H1 (cell line): Measurements from ENCODE around the gene MINAR1. TPM values are rescaled to one million over a fixed set of nuclear protein-coding genes. Genes with fewer than 3 reads are reported as not detected.

Source experiments
- CTCF ChIA-PET: fragments of 300-600 bp; sonication (Branson Sonifier 250); formaldehyde crosslinking; loops from one replicate; lab custom pipeline; 2021; ENCODE audit not compliant: partially characterized antibody; lab: Charles Lee
- POLR2A ChIA-PET: fragments of 300-600 bp; sonication (Branson Sonifier 250); formaldehyde crosslinking; loops from one replicate; lab custom pipeline; 2021; ENCODE audit warnings: inconsistent platforms; ENCODE audit not compliant: partially characterized antibody; lab: Charles Lee
- DNase-seq, 2 experiments: peaks; one replicate each; pipeline versions ENCODE4 v3.0.0 to v3.0.0-alpha.2; 2010 to 2022; ENCODE audit warnings: low spot score in 2 of 2, low read depth in 1 of 2, mixed read lengths in 1 of 2
- FAIRE-seq: peaks from 2 replicates; lab custom pipeline; 2011; peaks lifted over from hg19 to GRCh38; lab: Jason Lieb, UNC
- H2AFZ ChIP-seq: 2 replicates; pipeline ENCODE4 v1.8.1; 2012; ENCODE audit warnings: low read length, inconsistent platforms
- H2AK5ac ChIP-seq: 2 replicates; pipeline ENCODE4 v1.6.1; 2013; ENCODE audit warnings: low read depth, low read length
- H2BK120ac ChIP-seq: replicated peaks from 2 replicates; pipeline ENCODE3; 2013; ENCODE audit warnings: low read depth, low read length, inconsistent platforms
- H2BK12ac ChIP-seq: 2 replicates; pipeline ENCODE4 v1.6.1; 2013; ENCODE audit warnings: low read depth, low read length
- H2BK15ac ChIP-seq: 2 replicates; pipeline ENCODE4 v1.6.1; 2013; ENCODE audit warnings: low read length
- H2BK20ac ChIP-seq: 2 replicates; pipeline ENCODE4 v1.6.1; 2013; ENCODE audit warnings: low read length
- H2BK5ac ChIP-seq: 2 replicates; pipeline ENCODE4 v1.6.1; 2013; ENCODE audit warnings: low read depth, low read length
- H3K14ac ChIP-seq: 2 replicates; pipeline ENCODE4 v1.6.1; 2013; ENCODE audit warnings: inconsistent platforms; ENCODE audit not compliant: insufficient read length
- H3K18ac ChIP-seq: 2 replicates; pipeline ENCODE4 v1.6.1; 2013; ENCODE audit warnings: low read length; ENCODE audit errors: extremely low read depth
- H3K23ac ChIP-seq: 2 replicates; pipeline ENCODE4 v1.6.1; 2013; ENCODE audit warnings: inconsistent platforms; ENCODE audit not compliant: insufficient read length
- H3K23me2 ChIP-seq: 2 replicates; pipeline ENCODE4 v1.6.1; 2013; ENCODE audit warnings: low read depth, low read length
- H3K27ac ChIP-seq: 2 replicates; pipeline ENCODE4 v1.6.1; 2011; ENCODE audit warnings: low read depth, low read length, inconsistent platforms
- H3K27me3 ChIP-seq, 4 experiments: replicated peaks in 1 of 4; 1 replicate in 1 of 4; 2 replicates in 3 of 4; pipeline versions ENCODE4 v1.6.1 to v1.8.1; 2011 to 2013; ENCODE audit warnings: low read length in 3 of 4, mild to moderate bottlenecking in 3 of 4, inconsistent platforms in 2 of 4, mixed read lengths in 2 of 4, moderate library complexity in 1 of 4; ENCODE audit not compliant: control insufficient read depth in 3 of 4, insufficient read depth in 3 of 4; ENCODE audit errors: extremely low read depth in 1 of 4
- H3K36me3 ChIP-seq, 4 experiments: 2 replicates each; pipeline versions ENCODE4 v1.6.1 to v1.8.1; 2011 to 2013; ENCODE audit warnings: mild to moderate bottlenecking in 4 of 4, low read length in 3 of 4, moderate library complexity in 2 of 4, control low read depth in 1 of 4, inconsistent platforms in 1 of 4; ENCODE audit not compliant: insufficient read depth in 4 of 4, control insufficient read depth in 2 of 4
- H3K4ac ChIP-seq: replicated peaks from 2 replicates; pipeline ENCODE3; 2013; ENCODE audit warnings: low read length, low read depth, mixed read lengths, inconsistent platforms; ENCODE audit not compliant: insufficient read length
- H3K4me1 ChIP-seq, 4 experiments: replicated peaks in 1 of 4; 1 replicate in 1 of 4; 2 replicates in 3 of 4; pipeline versions ENCODE4 v1.6.1 to v1.8.1; 2011 to 2013; ENCODE audit warnings: low read length in 3 of 4, inconsistent platforms in 2 of 4, mixed read lengths in 1 of 4; ENCODE audit not compliant: insufficient read depth in 4 of 4, control insufficient read depth in 3 of 4
- H3K4me2 ChIP-seq, 2 experiments: 2 replicates each; pipeline versions ENCODE4 v1.6.1 to v1.8.1; 2011 to 2013; ENCODE audit warnings: low read depth in 2 of 2, low read length in 2 of 2, control low read depth in 1 of 2, inconsistent platforms in 1 of 2, mild to moderate bottlenecking in 1 of 2; ENCODE audit not compliant: insufficient read depth in 1 of 2
- H3K4me3 ChIP-seq, 4 experiments: fragments of 200-600, 300-600 bp in 1 of 4; sonication (generic), shearing (Covaris generic), sonication (Bioruptor Twin) in 1 of 4; 2 replicates each; pipeline versions ENCODE4 v1.5.1 to v1.8.1; 2011 to 2016; ENCODE audit warnings: low read length in 4 of 4, low read depth in 3 of 4, control low read depth in 2 of 4, inconsistent platforms in 2 of 4, mild to moderate bottlenecking in 2 of 4, mixed read lengths in 1 of 4, moderate library complexity in 1 of 4; ENCODE audit not compliant: insufficient read depth in 2 of 4; ENCODE audit errors: extremely low read depth in 1 of 4
- H3K56ac ChIP-seq: replicated peaks from 2 replicates; pipeline ENCODE3; 2013; ENCODE audit warnings: low read depth, mild to moderate bottlenecking, mixed read lengths, low read length, inconsistent platforms; ENCODE audit not compliant: insufficient read length
- H3K79me1 ChIP-seq: 2 replicates; pipeline ENCODE4 v1.6.1; 2013; ENCODE audit warnings: low read depth, low read length, control low read depth
- H3K79me2 ChIP-seq, 2 experiments: 2 replicates each; pipeline versions ENCODE4 v1.6.1 to v1.8.1; 2012 to 2013; ENCODE audit warnings: low read length in 2 of 2, mild to moderate bottlenecking in 2 of 2, inconsistent platforms in 1 of 2; ENCODE audit not compliant: insufficient read depth in 2 of 2, control insufficient read depth in 1 of 2
- H3K9ac ChIP-seq, 4 experiments: replicated peaks in 1 of 4; 1 replicate in 1 of 4; 2 replicates in 3 of 4; pipeline versions ENCODE4 v1.6.1 to v1.8.1; 2011 to 2013; ENCODE audit warnings: low read depth in 3 of 4, low read length in 3 of 4, control low read depth in 2 of 4, mild to moderate bottlenecking in 2 of 4, moderate library complexity in 2 of 4, inconsistent platforms in 1 of 4; ENCODE audit errors: extremely low read depth in 1 of 4
- H3K9me3 ChIP-seq, 2 experiments: 2 replicates each; pipeline versions ENCODE4 v1.6.1 to v1.8.1; 2012 to 2013; ENCODE audit warnings: mild to moderate bottlenecking in 2 of 2, moderate library complexity in 2 of 2, control low read depth in 1 of 2, inconsistent platforms in 1 of 2, low read depth in 1 of 2, low read length in 1 of 2, mixed read lengths in 1 of 2; ENCODE audit not compliant: insufficient read depth in 2 of 2
- H4K20me1 ChIP-seq, 2 experiments: replicated peaks in 1 of 2; 2 replicates each; pipeline versions ENCODE3 to v1.8.1; 2011 to 2013; ENCODE audit warnings: inconsistent platforms in 2 of 2, low read length in 2 of 2, mild to moderate bottlenecking in 1 of 2; ENCODE audit not compliant: insufficient read depth in 2 of 2, control insufficient read depth in 1 of 2
- H4K5ac ChIP-seq: 2 replicates; pipeline ENCODE4 v1.6.1; 2013; ENCODE audit warnings: low read length, low read depth, mixed read lengths, inconsistent platforms; ENCODE audit not compliant: insufficient read length
- H4K8ac ChIP-seq: 2 replicates; pipeline ENCODE4 v1.8.0; 2013; ENCODE audit warnings: mild to moderate bottlenecking, moderate library complexity, low read length, inconsistent platforms; ENCODE audit not compliant: insufficient read depth; ENCODE audit errors: extremely low read depth
- H4K91ac ChIP-seq: replicated peaks from 2 replicates; pipeline ENCODE3; 2013; ENCODE audit warnings: low read length, mixed read lengths, inconsistent platforms; ENCODE audit not compliant: insufficient read length
- CBX5 ChIP-seq: fragments of 300-800, 300-1000 bp; sonication (generic); IDR thresholded peaks from 2 replicates; pipeline ENCODE4 v1.7.1; 2016; ENCODE audit warnings: antibody characterized with exemption, low read length, low read depth
- CEBPB ChIP-seq: IDR thresholded peaks from 2 replicates; pipeline ENCODE4 v1.6.1; 2012; ENCODE audit warnings: low read depth, low read length
- CHD1 ChIP-seq: IDR thresholded peaks from 2 replicates; pipeline ENCODE4 v1.6.1; 2012; ENCODE audit warnings: low read depth, low read length, improper control_type of control experiment
- E2F6 ChIP-seq: IDR thresholded peaks from 2 replicates; pipeline ENCODE4 v1.6.1; 2012; ENCODE audit warnings: inconsistent platforms
- FOSL1 ChIP-seq: IDR thresholded peaks from 2 replicates; pipeline ENCODE4 v1.6.1; 2011; ENCODE audit warnings: mild to moderate bottlenecking, low read depth, low read length, moderate library complexity; ENCODE audit not compliant: insufficient read depth
- RAD21 ChIP-seq, 2 experiments: IDR thresholded peaks in 1 of 2; conservative IDR thresholded peaks in 1 of 2; 2 replicates each; pipeline ENCODE4 v1.6.1; 2011; ENCODE audit warnings: low read depth in 2 of 2, low read length in 2 of 2, improper control_type of control experiment in 1 of 2, inconsistent platforms in 1 of 2, mild to moderate bottlenecking in 1 of 2, moderate library complexity in 1 of 2
- RXRA ChIP-seq: IDR thresholded peaks from 2 replicates; pipeline ENCODE4 v1.6.1; 2011; ENCODE audit warnings: low read depth, mild to moderate bottlenecking, low read length, moderate library complexity; ENCODE audit not compliant: insufficient read depth
- TBP ChIP-seq: IDR thresholded peaks from 2 replicates; pipeline ENCODE4 v1.6.1; 2011; ENCODE audit warnings: low read depth, low read length, improper control_type of control experiment
- TCF12 ChIP-seq: IDR thresholded peaks from 2 replicates; pipeline ENCODE4 v1.6.1; 2011; ENCODE audit warnings: low read depth, mild to moderate bottlenecking, low read length
- WGBS, 2 experiments: shearing (Covaris generic) in 1 of 2; methylation state at CpG; one replicate each; pipeline versions ENCODE4 v1.1.6 to v1.1.7; 2013 to 2015; ENCODE audit warnings: low lambda C conversion rate in 2 of 2, mixed read lengths in 2 of 2, inconsistent platforms in 1 of 2, low coverage in 1 of 2, missing lambda C conversion rate in 1 of 2; ENCODE audit not compliant: insufficient replicate concordance in 2 of 2, insufficient coverage in 1 of 2, insufficient read length in 1 of 2; ENCODE audit errors: extremely low coverage in 1 of 2, missing lambda C conversion rate in 1 of 2; 5-methylcytosine and 5-hydroxymethylcytosine counted together
- polyA plus RNA-seq, 7 experiments: library from polyadenylated mRNA; depleted of rRNA in 3 of 7; stranded (reverse) in 5 of 7; unstranded in 2 of 7; fragments of >200 nt in 5 of 7; fragments of 200-250 nt in 2 of 7; gene quantifications; 1 replicate in 5 of 7; 2 replicates in 1 of 7; 4 replicates in 1 of 7; pipeline versions ENCODE4 v1.2.1 to v1.2.3, GENCODE V29; 2011 to 2013; ENCODE audit warnings: missing spikeins in 2 of 7, mixed read lengths in 2 of 7
- total RNA-seq: library from RNA; stranded (reverse); fragmentation: NEBNext Ultra II Directional; extraction: Animal tissue kit (Norgen Biotek cat#: 25700); gene quantifications from 2 replicates; pipeline ENCODE4 v1.2.1, GENCODE V29; 2021
- TF ChIP-seq, protein P1 (sequence below): IDR thresholded peaks from 2 replicates; pipeline ENCODE4 v1.6.1; 2012; ENCODE audit warnings: inconsistent platforms

MINAR1 gene
- total and polyA plus RNA-seq, 2 of the 8 experiments (the other 6 are each of a cell fraction or from before 2014, with no cell fraction given): 0.17 to 0.67 TPM

DNA sequence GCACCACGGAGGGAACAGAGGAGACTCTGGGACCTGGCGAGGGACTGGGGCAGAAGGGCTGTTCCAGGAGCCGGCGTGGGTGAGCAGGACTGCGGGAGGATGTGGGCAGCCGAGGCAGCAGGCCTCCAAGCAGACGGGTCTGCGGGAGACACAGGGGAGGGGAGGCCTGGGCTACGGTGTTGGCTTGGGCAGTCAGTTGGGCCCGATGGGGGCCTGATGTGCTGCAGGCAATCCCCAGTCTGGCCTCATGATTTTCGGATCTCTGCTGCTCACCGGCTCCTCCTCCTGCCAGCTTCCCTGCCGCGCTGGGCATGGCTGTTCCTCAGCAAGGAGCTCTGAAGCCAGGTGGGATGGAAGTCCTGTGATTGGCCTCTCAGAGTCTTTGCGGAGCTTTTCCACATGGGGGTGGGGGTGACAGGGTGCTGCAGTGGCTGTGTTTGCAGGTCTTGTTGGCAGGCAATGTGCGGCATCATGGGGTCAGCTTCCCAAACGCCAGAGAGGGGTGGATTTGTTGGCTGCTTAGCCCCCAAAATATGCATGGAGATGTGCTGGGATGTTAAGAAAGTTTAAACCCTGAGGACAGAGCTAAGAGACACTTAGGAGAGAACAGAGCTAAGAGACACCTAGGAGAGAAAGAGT lies 19.3 kb downstream of the MINAR1 start:
- CTCF ChIA-PET: interaction anchor here (0.6 to 9.4 kb wide), 26 partner anchors 9 to 316 kb away, joined by 3 to 129 read pairs (median 6); partner anchors contain the start of gene MINAR1
- TF ChIP-seq CHD1 (no peak), TCF12 (no peak), RXRA (no peak), CEBPB (no peak), CBX5 (no peak), RAD21 (IDR thresholded peaks at IDR 0.05 in 1 of 2, conservative IDR thresholded peaks at IDR 0.05 in 1 of 2; ENCODE audit: low read depth in 2 of 2, low read length in 2 of 2) (0 out of 4 replicates have a peak, but pooled peaks have one; percentile 4 to 7), FOSL1 (no peak), E2F6 (no peak; the same call in 1 of the 2 replicates), TBP (peak; percentile 83)
- TF ChIP-seq, protein P1, sequence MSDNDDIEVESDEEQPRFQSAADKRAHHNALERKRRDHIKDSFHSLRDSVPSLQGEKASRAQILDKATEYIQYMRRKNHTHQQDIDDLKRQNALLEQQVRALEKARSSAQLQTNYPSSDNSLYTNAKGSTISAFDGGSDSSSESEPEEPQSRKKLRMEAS: peak; percentile 43; the same call in 1 of the 2 replicates

More for the DNA sequence above, 19.3 kb downstream of the MINAR1 start:
- no peak overlapping the region for H3K56ac ChIP-seq
- DNase-seq (peak in 1 of 2 experiments; percentile 70), FAIRE-seq (no peak)
- H2AK5ac ChIP-seq: no peak overlapping the region
- H4K5ac ChIP-seq: no peak overlapping the region
- 0 out of 2 replicates have a peak overlapping the region, but pooled peaks have one; percentile 73 for H2BK5ac ChIP-seq
- H2AFZ ChIP-seq: peak overlapping the region; percentile 37; the same call in 1 of the 2 replicates
- H3K36me3 ChIP-seq: no peaks in the 10 kb centered on the region; a peak in 1 of 8 replicates
- peak overlapping the region; percentile 44 for H3K4ac ChIP-seq
- no peaks in the 10 kb centered on the region; a peak in 1 of 7 replicates for H3K27me3 ChIP-seq
- no peak overlapping the region for H2BK20ac ChIP-seq
- H3K79me1 ChIP-seq: no peaks in the 10 kb centered on the region
- peak overlapping the region; percentile 50 for H2BK15ac ChIP-seq
- H3K9ac ChIP-seq: no peak overlapping the region; a peak in 1 of 7 replicates
- H3K79me2 ChIP-seq: no peaks in the 10 kb centered on the region
- H4K91ac ChIP-seq: peak overlapping the region; percentile 86
- peaks cover 0 to 7% of the 10 kb centered on the region in 2 experiments for H4K20me1 ChIP-seq
- POLR2A ChIA-PET: interaction anchor here (0.6 kb wide), 1 partner anchor 40 kb away, joined by 4 read pairs; no protein-coding TSS in a partner anchor
- peaks cover 0 to 10% (median 6%) of the 10 kb centered on the region in 4 experiments; a peak in 5 of 7 replicates for H3K4me1 ChIP-seq
- H3K27ac ChIP-seq: no peak overlapping the region
- H3K4me2 ChIP-seq: peak overlapping the region in 1 of 2 experiments; percentile 37; a peak in 2 of 4 replicates
- H3K9me3 ChIP-seq: no peaks in the 10 kb centered on the region
- no peak overlapping the region for H3K23ac ChIP-seq
- H3K4me3 ChIP-seq: no peak overlapping the region
- H3K14ac ChIP-seq: peak overlapping the region; percentile 90
- peak overlapping the region; percentile 80; the same call in 1 of the 2 replicates for H4K8ac ChIP-seq
- H2BK12ac ChIP-seq: peak overlapping the region; percentile 95; the same call in 1 of the 2 replicates
- H2BK120ac ChIP-seq: no peak overlapping the region
- no peak overlapping the region for H3K18ac ChIP-seq
- WGBS, 2 experiments: 57% methylated on average over 15 of the region's 17 CpGs; no CpG with 5 or more reads in 1 of the 2 experiments
- H3K23me2 ChIP-seq: peaks cover 9% of the 10 kb centered on the region; the same call in 1 of the 2 replicates
